ENCODE results near the gene KCNG2. TPM values are rescaled to one million over a fixed set of nuclear protein-coding genes. Genes with fewer than 3 reads are reported as not detected.

The KCNG2 gene
- total RNA-seq, 4 donors from 2014 or later = 1.7 TPM; not detected in 3

DNA sequence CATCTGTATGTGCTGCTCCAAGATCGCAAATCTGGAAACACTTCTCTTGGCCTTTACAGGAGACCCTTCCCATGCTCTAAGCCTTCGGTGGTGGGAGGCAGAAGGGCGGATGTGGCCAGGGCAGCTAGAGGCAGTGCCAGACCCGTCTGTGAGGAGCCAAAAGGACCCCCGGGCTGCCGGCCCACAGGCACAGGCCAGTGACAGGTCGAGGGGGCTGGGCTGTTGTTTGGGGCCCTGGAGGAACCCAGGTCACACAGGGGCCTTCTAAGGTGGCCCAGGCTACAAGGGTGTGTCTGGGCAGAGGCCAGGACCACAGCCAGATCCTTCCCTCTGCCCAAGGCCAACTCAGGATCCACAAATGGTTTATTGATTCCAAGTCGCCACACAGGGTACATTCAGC, 104.3 kb downstream of the KCNG2 start:
- no peaks in the 10 kb centered on the region for H3K4me1 ChIP-seq
- H3K27me3 ChIP-seq = peaks cover 0 to 13% (median 0%) of the 10 kb centered on the region in 4 donors
- intact Hi-C loops (cut with DNase I) = no loop called here
- peaks cover 0 to 26% (median 10%) of the 10 kb centered on the region in 4 donors for H3K9me3 ChIP-seq
- H3K36me3 ChIP-seq = peaks cover 13 to 35% (median 23%) of the 10 kb centered on the region in 4 donors
- H3K4me3 ChIP-seq = no peak overlapping the region
- no peak overlapping the region for H3K27ac ChIP-seq (replicated peaks in 1 of 4)
- no peak for DNase-seq (ENCODE audit: extremely low spot score)
- TF ChIP-seq POLR2AphosphoS5 (IDR thresholded peaks at IDR 0.05) (no peak), CTCF (IDR thresholded peaks at IDR 0.05) (no peak), POLR2A (IDR thresholded peaks at IDR 0.05; ENCODE audit: low read depth) (no peak), EP300 (IDR thresholded peaks at IDR 0.05) (no peak)
- 90% methylated on average over 8 of the region's 8 CpGs for WGBS

DNA sequence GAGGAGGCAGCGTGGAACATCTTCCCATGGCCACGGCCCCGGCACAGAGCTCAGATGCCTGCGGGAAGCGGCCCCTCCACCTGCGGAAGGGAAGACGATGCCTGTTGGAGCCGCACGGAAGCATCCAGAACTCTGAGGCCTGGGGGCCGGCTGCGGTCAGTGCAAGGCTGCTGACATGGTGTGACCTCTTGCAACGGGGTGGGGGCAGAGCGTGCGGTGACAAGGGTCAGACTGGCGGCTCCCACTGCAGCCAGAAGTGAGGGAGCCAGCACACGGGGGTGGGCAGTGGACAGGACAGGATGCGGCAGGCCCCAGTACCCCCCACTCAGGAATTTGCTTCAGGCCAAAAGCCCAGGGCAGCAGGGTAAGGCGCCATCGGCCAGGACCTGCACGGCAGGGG, 104.9 kb downstream of the KCNG2 start:
- TF ChIP-seq POLR2AphosphoS5 (IDR thresholded peaks at IDR 0.05) = no peak
- no peak for TF ChIP-seq EP300 (IDR thresholded peaks at IDR 0.05)
- H3K9me3 ChIP-seq = peaks cover 0 to 20% (median 7%) of the 10 kb centered on the region in 4 donors
- H3K4me3 ChIP-seq = no peak overlapping the region
- H3K27me3 ChIP-seq = peaks cover 0 to 13% (median 0%) of the 10 kb centered on the region in 4 donors
- WGBS = 94% methylated on average over 19 of the region's 20 CpGs
- no peaks in the 10 kb centered on the region for H3K4me1 ChIP-seq
- H3K27ac ChIP-seq (replicated peaks in 1 of 4) = no peak overlapping the region
- intact Hi-C loops (cut with DNase I) = no loop called here
- H3K36me3 ChIP-seq = peaks cover 13 to 35% (median 23%) of the 10 kb centered on the region in 4 donors
- DNase-seq (ENCODE audit: extremely low spot score) = no peak

- no peak for TF ChIP-seq CTCF (IDR thresholded peaks at IDR 0.05)
- TF ChIP-seq EP300 (IDR thresholded peaks at IDR 0.05) = no peak
- TF ChIP-seq POLR2A (IDR thresholded peaks at IDR 0.05; ENCODE audit: low read depth) = no peak
- no peak for TF ChIP-seq POLR2AphosphoS5 (IDR thresholded peaks at IDR 0.05)
- H3K27me3 ChIP-seq = peaks cover 0 to 13% (median 0%) of the 10 kb centered on the region in 4 donors
- no peaks in the 10 kb centered on the region for H3K4me1 ChIP-seq
- H3K4me3 ChIP-seq = no peak overlapping the region
- H3K9me3 ChIP-seq = peaks cover 0 to 17% (median 7%) of the 10 kb centered on the region in 4 donors
- H3K27ac ChIP-seq (replicated peaks in 1 of 4) = no peak overlapping the region
- H3K36me3 ChIP-seq = peaks cover 13 to 35% (median 23%) of the 10 kb centered on the region in 4 donors
- 93% methylated on average over 11 of the region's 28 CpGs for WGBS
- no peak for DNase-seq (ENCODE audit: extremely low spot score)
- intact Hi-C loops (cut with DNase I) = no loop called here
These were observed 105.4 kb downstream of the KCNG2 start for GRCh38 chr18:79903071-79903635.

GRCh38 chr18:79903787-79904356, 106.1 kb downstream of the KCNG2 start:
- Histone ChIP-seq H3K36me3 (peaks cover 13 to 35% (median 25%) of the 10 kb centered on the region in 4 donors), H3K27ac (replicated peaks in 1 of 4) (no peak overlapping the region), H3K9me3 (peaks cover 0 to 10% (median 5%) of the 10 kb centered on the region in 4 donors), H3K4me3 (no peak overlapping the region), H3K27me3 (peaks cover 0 to 6% (median 0%) of the 10 kb centered on the region in 4 donors), H3K4me1 (no peaks in the 10 kb centered on the region)
- no peak for DNase-seq (ENCODE audit: extremely low spot score)
- 98% methylated on average over 25 of the region's 25 CpGs for WGBS
- no peak for TF ChIP-seq EP300 (IDR thresholded peaks at IDR 0.05)
- no peak for TF ChIP-seq POLR2A (IDR thresholded peaks at IDR 0.05; ENCODE audit: low read depth)
- TF ChIP-seq CTCF (IDR thresholded peaks at IDR 0.05) = no peak
- no peak for TF ChIP-seq POLR2AphosphoS5 (IDR thresholded peaks at IDR 0.05)
- intact Hi-C loops (cut with DNase I) = no loop called here

DNA sequence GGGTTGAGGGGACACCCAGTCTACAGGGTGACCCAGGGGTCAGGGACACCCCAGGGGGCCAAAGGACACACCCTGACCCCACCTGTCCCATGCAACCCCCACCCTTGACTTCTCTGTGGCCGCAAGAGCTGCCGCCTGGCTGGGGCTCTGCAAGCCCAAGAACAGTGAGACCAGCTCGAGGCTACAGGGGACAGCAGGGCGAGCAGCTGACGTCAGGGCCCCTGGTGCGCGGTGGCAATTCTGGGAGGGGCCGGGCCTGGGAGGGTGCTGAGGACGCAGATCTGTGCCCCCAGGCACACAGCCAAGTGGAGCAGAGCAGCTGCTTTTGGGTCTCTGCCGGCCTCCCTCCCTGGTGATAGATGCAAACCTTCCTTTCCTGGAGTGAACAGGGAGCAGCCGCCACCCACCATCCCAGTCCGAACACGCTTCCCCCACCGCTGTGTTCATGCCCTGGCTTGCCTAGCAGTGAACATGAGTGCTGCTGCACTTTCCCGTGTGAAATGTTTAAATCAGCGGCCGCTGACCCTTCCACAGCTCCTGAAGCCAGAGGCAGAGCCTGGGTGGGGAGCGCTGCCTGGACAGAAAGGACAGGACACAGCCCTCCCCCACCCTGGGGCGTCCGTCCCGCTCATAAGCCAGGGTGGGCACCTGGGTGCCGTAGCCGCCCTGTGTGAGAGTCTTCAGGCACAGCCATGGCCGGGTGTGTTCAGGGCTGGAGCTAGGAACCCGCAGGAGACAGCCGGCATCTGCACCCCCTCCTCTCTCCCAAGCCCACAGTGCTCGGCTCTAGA, 106.8 kb downstream of the KCNG2 start:
- peaks cover 0 to 5% (median 1%) of the 10 kb centered on the region in 4 donors for H3K9me3 ChIP-seq
- H3K27me3 ChIP-seq = no peaks in the 10 kb centered on the region
- H3K4me1 ChIP-seq = no peaks in the 10 kb centered on the region
- peaks cover 13 to 35% (median 25%) of the 10 kb centered on the region in 4 donors for H3K36me3 ChIP-seq
- no peak overlapping the region for H3K27ac ChIP-seq (replicated peaks in 1 of 4)
- WGBS = 93% methylated on average over 17 of the region's 27 CpGs
- DNase-seq (ENCODE audit: extremely low spot score) = no peak
- TF ChIP-seq POLR2AphosphoS5 (IDR thresholded peaks at IDR 0.05) (no peak), CTCF (IDR thresholded peaks at IDR 0.05) (no peak), EP300 (IDR thresholded peaks at IDR 0.05) (no peak), POLR2A (IDR thresholded peaks at IDR 0.05; ENCODE audit: low read depth) (no peak)
- intact Hi-C loops (cut with DNase I) = no loop called here
- H3K4me3 ChIP-seq = no peak overlapping the region
